Spleen (tissue), 11 donors: ENCODE data around the gene SEC14L2. TPM values are rescaled to one million over a fixed set of nuclear protein-coding genes. Genes with fewer than 3 reads are reported as not detected.

Source experiments
- DNase-seq: peaks from one replicate; pipeline ENCODE4 v3.0.0-alpha.2; 2020
- H3K27ac ChIP-seq, 8 donors: fragments of 200-600 bp; sonication (generic) in 7 of 8; 1 replicate in 4 of 8; 2 replicates in 4 of 8; pipeline versions ENCODE4 v1.5.0 to v1.8.0; 2016 to 2021; ENCODE audit warnings: inconsistent platforms in 4 of 8, mild to moderate bottlenecking in 4 of 8, moderate library complexity in 1 of 8
- H3K27me3 ChIP-seq, 7 donors: fragments of 200-600 bp; sonication (generic) in 6 of 7; replicated peaks in 1 of 7; 1 replicate in 4 of 7; 2 replicates in 3 of 7; pipeline versions ENCODE4 v1.5.0 to v1.8.0; 2016 to 2021; ENCODE audit warnings: inconsistent platforms in 3 of 7, mild to moderate bottlenecking in 1 of 7
- H3K36me3 ChIP-seq, 6 donors: fragments of 200-600 bp; sonication (generic) in 5 of 6; 1 replicate in 4 of 6; 2 replicates in 2 of 6; pipeline versions ENCODE4 v1.5.0 to v1.8.0; 2016 to 2021; ENCODE audit warnings: inconsistent platforms in 2 of 6
- H3K4me1 ChIP-seq, 6 donors: fragments of 200-600 bp; sonication (generic) in 5 of 6; 1 replicate in 3 of 6; 2 replicates in 3 of 6; pipeline versions ENCODE4 v1.5.0 to v1.8.0; 2016 to 2021; ENCODE audit warnings: inconsistent platforms in 3 of 6
- H3K4me3 ChIP-seq, 8 donors: fragments of 200-600 bp; sonication (generic) in 7 of 8; 1 replicate in 4 of 8; 2 replicates in 4 of 8; pipeline versions ENCODE4 v1.5.0 to v1.8.0; 2016 to 2021; ENCODE audit warnings: inconsistent platforms in 4 of 8, mild to moderate bottlenecking in 4 of 8, moderate library complexity in 2 of 8
- H3K9me3 ChIP-seq, 8 donors: fragments of 200-600 bp; sonication (generic) in 7 of 8; 1 replicate in 4 of 8; 2 replicates in 4 of 8; pipeline versions ENCODE4 v1.5.0 to v1.8.0; 2016 to 2021; ENCODE audit warnings: inconsistent platforms in 4 of 8
- CTCF ChIP-seq, 11 experiments: fragments of 200-600 bp in 7 of 11; fragments of 450-650 bp in 4 of 11; sonication (generic) in 4 of 11; IDR thresholded peaks in 8 of 11; conservative IDR thresholded peaks in 3 of 11; 1 replicate in 7 of 11; 2 replicates in 4 of 11; pipeline versions ENCODE4 v1.4.0 to v1.8.0; 2016 to 2021; ENCODE audit warnings: antibody characterized with exemption in 11 of 11, inconsistent platforms in 4 of 11, mild to moderate bottlenecking in 1 of 11
- POLR2A ChIP-seq, 3 donors: fragments of 450-650 bp; IDR thresholded peaks; one replicate each; pipeline ENCODE4 v1.5.1; 2017; ENCODE audit warnings: antibody characterized with exemption in 3 of 3, mild to moderate bottlenecking in 1 of 3
- POLR2AphosphoS5 ChIP-seq, 3 donors: sonication (generic); formaldehyde crosslinking; IDR thresholded peaks; one replicate each; pipeline ENCODE4 v1.5.1; 2017; ENCODE audit warnings: antibody characterized with exemption in 3 of 3
- WGBS, 5 donors: extraction: QIAGEN DNeasy Blood & Tissue Kit in 3 of 5; methylation state at CpG; one replicate each; pipeline versions ENCODE4 v1.1.5 to v1.1.7; 2013 to 2018; 5-methylcytosine and 5-hydroxymethylcytosine counted together
- intact Hi-C: fragments of 100-400 bp; cut with DNase I; formaldehyde crosslinking; loops from one replicate; pipeline ENCODE4 v1.15.0; 2023; ENCODE audit warnings: low total_unique reads
- polyA plus RNA-seq, 3 donors: library from polyadenylated mRNA; stranded (reverse); fragments of 200-250 nt; gene quantifications; one replicate each; pipeline ENCODE4 v1.2.1, GENCODE V29; 2013
- total RNA-seq, 7 donors: library from RNA; depleted of rRNA in 3 of 7; stranded (reverse); fragments of >200 nt in 3 of 7; fragmentation: NEBNext Ultra II Directional in 4 of 7; extraction: Animal tissue kit (Norgen Biotek cat#: 25700) in 4 of 7; gene quantifications; one replicate each; pipeline versions ENCODE4 v1.1.0 to v1.2.1, GENCODE V29; 2016 to 2021
- donor health status: healthy with polysubstance abuse.
- donor health status: DM: no; HTN: no; CAD: no; lungs with moderate emphysema.
- donor health status: DM: no; HTN: no; CAD: no.
- donor health status: Bipolar disorder and iron deficiency.
- donor health status: healthy.
- donor health status: DM: no; HTN: no; CAD: no.
- donor health status: DM: yes; HTN: yes; CAD: no.

The SEC14L2 gene
- total and polyA plus RNA-seq, 10 donors: 0.52 to 6.1 (median 1.7) TPM

- intact Hi-C loops: no loop called here
Observed at GRCh38 chr22:30393885-30394284, 2.9 kb upstream of the SEC14L2 start.

GRCh38 chr22:30397656-30398635 lies 1.1 kb downstream of the SEC14L2 start:
- intact Hi-C loops: no loop called here
- no peaks in the 10 kb centered on the region for H3K36me3 ChIP-seq
- 28 to 38% (median 33%) methylated on average over 10 to 11 of the region's 11 CpGs for WGBS, 5 donors
- H3K9me3 ChIP-seq: no peaks in the 10 kb centered on the region
- H3K27me3 ChIP-seq: peaks cover 0 to 56% (median 32%) of the 10 kb centered on the region in 7 donors
- peaks cover 0 to 40% (median 22%) of the 10 kb centered on the region in 6 donors for H3K4me1 ChIP-seq
- no peak for DNase-seq
- TF ChIP-seq POLR2AphosphoS5 (IDR thresholded peaks at IDR 0.05): no peak
- no peak for TF ChIP-seq CTCF (IDR thresholded peaks at IDR 0.05 in 8 of 11, conservative IDR thresholded peaks at IDR 0.05 in 3 of 11)
- TF ChIP-seq POLR2A (IDR thresholded peaks at IDR 0.05): no peak
- H3K27ac ChIP-seq: peak overlapping the region in 1 of 8 donors; percentile 28
- peak overlapping the region in 6 of 8 donors; percentile 40 to 71 (median 45) for H3K4me3 ChIP-seq

More at GRCh38 chr22:30393885-30394284, 2.9 kb upstream of the SEC14L2 start:
- WGBS, 5 donors: 74 to 90% (median 86%) methylated on average over 3 of the region's 3 CpGs
- Histone ChIP-seq H3K4me3 (no peak overlapping the region), H3K4me1 (peaks cover 0 to 59% (median 29%) of the 10 kb centered on the region in 6 donors), H3K27ac (no peak overlapping the region), H3K27me3 (peaks cover 0 to 43% (median 30%) of the 10 kb centered on the region in 7 donors), H3K9me3 (no peaks in the 10 kb centered on the region), H3K36me3 (no peaks in the 10 kb centered on the region)
- TF ChIP-seq POLR2A (IDR thresholded peaks at IDR 0.05) (no peak), POLR2AphosphoS5 (IDR thresholded peaks at IDR 0.05) (no peak), CTCF (IDR thresholded peaks at IDR 0.05 in 8 of 11, conservative IDR thresholded peaks at IDR 0.05 in 3 of 11) (no peak)
- no peak for DNase-seq

- peaks cover 0 to 56% (median 32%) of the 10 kb centered on the region in 7 donors for H3K27me3 ChIP-seq
- TF ChIP-seq CTCF (IDR thresholded peaks at IDR 0.05 in 8 of 11, conservative IDR thresholded peaks at IDR 0.05 in 3 of 11): no peak
- TF ChIP-seq POLR2A (IDR thresholded peaks at IDR 0.05): no peak
- no peak for TF ChIP-seq POLR2AphosphoS5 (IDR thresholded peaks at IDR 0.05)
- no peak overlapping the region for H3K4me3 ChIP-seq
- no peaks in the 10 kb centered on the region for H3K36me3 ChIP-seq
- H3K9me3 ChIP-seq: no peaks in the 10 kb centered on the region
- 58 to 70% (median 67%) methylated on average over 24 to 25 of the region's 25 CpGs for WGBS, 5 donors
- peaks cover 0 to 33% (median 20%) of the 10 kb centered on the region in 6 donors for H3K4me1 ChIP-seq
- intact Hi-C loops: no loop called here
- H3K27ac ChIP-seq: no peak overlapping the region
- no peak for DNase-seq
Observed at GRCh38 chr22:30398685-30399680, 2.2 kb downstream of the SEC14L2 start.
